Glutamatergic neuron (in vitro differentiated cells): ENCODE results near the gene ARHGAP42. TPM values are rescaled to one million over a fixed set of nuclear protein-coding genes. Genes with fewer than 3 reads are reported as not detected.

Source experiments
- DNase-seq: peaks from one replicate; pipeline ENCODE4 v3.0.0; 2022
- H3K27ac Mint-ChIP-seq: one replicate; pipeline ENCODE4 v1.8.0; 2020; ENCODE audit warnings: mild to moderate bottlenecking, mixed read lengths, inconsistent platforms; ENCODE audit not compliant: unreplicated experiment
- H3K27me3 Mint-ChIP-seq: one replicate; pipeline ENCODE4 v1.8.0; 2020; ENCODE audit warnings: mild to moderate bottlenecking, moderate library complexity, mixed read lengths, inconsistent platforms; ENCODE audit not compliant: unreplicated experiment
- H3K36me3 Mint-ChIP-seq: one replicate; pipeline ENCODE4 v1.8.0; 2020; ENCODE audit warnings: mild to moderate bottlenecking, mixed read lengths, inconsistent platforms; ENCODE audit not compliant: unreplicated experiment
- H3K4me1 Mint-ChIP-seq: one replicate; pipeline ENCODE4 v1.8.0; 2020; ENCODE audit warnings: mild to moderate bottlenecking, low read depth, mixed read lengths, inconsistent platforms; ENCODE audit not compliant: unreplicated experiment
- H3K4me3 Mint-ChIP-seq: one replicate; pipeline ENCODE4 v1.8.0; 2020; ENCODE audit warnings: mild to moderate bottlenecking, mixed read lengths, inconsistent platforms; ENCODE audit not compliant: unreplicated experiment
- H3K9me3 Mint-ChIP-seq: one replicate; pipeline ENCODE4 v1.8.0; 2020; ENCODE audit warnings: mild to moderate bottlenecking, moderate library complexity, mixed read lengths, inconsistent platforms; ENCODE audit not compliant: unreplicated experiment
- total RNA-seq: library from RNA; stranded (reverse); fragmentation: NEBNext Ultra II Directional; extraction: Animal tissue kit (Norgen Biotek cat#: 25700); gene quantifications from one replicate; pipeline ENCODE4 v1.2.1, GENCODE V29; 2021; ENCODE audit not compliant: unreplicated experiment
- TF ChIP-seq, protein P1 (sequence below): fragments of 200-600 bp; sonication (generic); IDR thresholded peaks from one replicate; pipeline ENCODE4 v1.5.0; 2021; ENCODE audit not compliant: partially characterized antibody, unreplicated experiment

Gene ARHGAP42
- total RNA-seq, 1 donor from 2014 or later, result 21.4 TPM

DNA sequence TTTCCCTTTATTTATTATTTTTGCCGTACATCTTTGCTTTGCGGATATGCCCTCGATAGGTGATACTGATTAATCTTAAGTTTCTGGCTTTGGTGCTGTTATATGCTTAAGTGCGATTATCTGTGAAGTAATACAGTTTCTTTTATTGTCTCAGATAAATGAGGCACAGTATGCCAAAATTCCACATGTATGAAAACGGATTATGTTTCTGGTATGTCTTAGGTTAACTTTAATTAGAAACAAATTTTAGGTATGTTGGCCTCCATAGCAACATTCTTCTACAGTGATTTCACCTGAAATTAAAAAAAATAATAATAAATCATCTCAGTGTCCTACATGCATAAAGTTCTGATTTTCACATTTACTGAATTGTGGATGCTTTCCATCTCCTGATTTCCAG, 119.2 kb downstream of the ARHGAP42 start:
- H3K9me3 Mint-ChIP-seq, result no peaks in the 10 kb centered on the region
- H3K36me3 Mint-ChIP-seq, result no peaks in the 10 kb centered on the region
- no peaks in the 10 kb centered on the region for H3K27me3 Mint-ChIP-seq
- H3K4me1 Mint-ChIP-seq, result no peaks in the 10 kb centered on the region
- TF ChIP-seq, protein P1, sequence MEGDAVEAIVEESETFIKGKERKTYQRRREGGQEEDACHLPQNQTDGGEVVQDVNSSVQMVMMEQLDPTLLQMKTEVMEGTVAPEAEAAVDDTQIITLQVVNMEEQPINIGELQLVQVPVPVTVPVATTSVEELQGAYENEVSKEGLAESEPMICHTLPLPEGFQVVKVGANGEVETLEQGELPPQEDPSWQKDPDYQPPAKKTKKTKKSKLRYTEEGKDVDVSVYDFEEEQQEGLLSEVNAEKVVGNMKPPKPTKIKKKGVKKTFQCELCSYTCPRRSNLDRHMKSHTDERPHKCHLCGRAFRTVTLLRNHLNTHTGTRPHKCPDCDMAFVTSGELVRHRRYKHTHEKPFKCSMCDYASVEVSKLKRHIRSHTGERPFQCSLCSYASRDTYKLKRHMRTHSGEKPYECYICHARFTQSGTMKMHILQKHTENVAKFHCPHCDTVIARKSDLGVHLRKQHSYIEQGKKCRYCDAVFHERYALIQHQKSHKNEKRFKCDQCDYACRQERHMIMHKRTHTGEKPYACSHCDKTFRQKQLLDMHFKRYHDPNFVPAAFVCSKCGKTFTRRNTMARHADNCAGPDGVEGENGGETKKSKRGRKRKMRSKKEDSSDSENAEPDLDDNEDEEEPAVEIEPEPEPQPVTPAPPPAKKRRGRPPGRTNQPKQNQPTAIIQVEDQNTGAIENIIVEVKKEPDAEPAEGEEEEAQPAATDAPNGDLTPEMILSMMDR, result no peak
- no peak overlapping the region for H3K27ac Mint-ChIP-seq
- no peak overlapping the region for H3K4me3 Mint-ChIP-seq
- no peak for DNase-seq

DNA sequence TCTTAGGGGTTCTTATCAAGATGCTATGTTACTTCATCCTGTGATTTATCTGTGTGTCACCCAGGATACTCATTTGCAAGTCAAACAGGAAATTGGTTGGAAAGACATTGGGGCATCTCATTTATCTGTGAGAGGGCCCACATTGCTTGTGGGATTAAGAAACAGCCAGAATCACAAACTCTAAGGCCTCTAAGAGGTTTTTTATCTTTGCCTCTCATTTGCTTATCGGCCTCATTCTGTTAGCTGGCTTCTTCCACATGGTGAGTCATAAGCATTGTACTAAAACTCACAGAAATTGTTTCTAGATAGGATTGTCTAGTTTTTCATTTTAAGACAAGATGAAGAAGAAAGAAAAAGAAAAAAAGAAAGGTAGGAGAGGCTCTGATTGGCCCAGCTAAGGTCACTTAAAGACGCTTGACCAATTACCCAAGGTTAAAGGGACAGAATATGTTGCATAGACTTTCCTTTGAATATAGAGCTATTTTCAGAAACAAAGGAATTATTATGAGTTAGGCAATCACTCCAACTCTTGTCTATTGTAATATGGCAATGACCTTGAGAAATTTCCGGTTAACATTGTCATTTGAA, 121.9 kb downstream of the ARHGAP42 start:
- TF ChIP-seq, protein P1, result no peak
- no peaks in the 10 kb centered on the region for H3K9me3 Mint-ChIP-seq
- H3K36me3 Mint-ChIP-seq, result no peaks in the 10 kb centered on the region
- no peaks in the 10 kb centered on the region for H3K4me1 Mint-ChIP-seq
- no peak overlapping the region for H3K27ac Mint-ChIP-seq
- H3K4me3 Mint-ChIP-seq, result no peak overlapping the region
- no peak for DNase-seq
- H3K27me3 Mint-ChIP-seq, result no peaks in the 10 kb centered on the region

DNA sequence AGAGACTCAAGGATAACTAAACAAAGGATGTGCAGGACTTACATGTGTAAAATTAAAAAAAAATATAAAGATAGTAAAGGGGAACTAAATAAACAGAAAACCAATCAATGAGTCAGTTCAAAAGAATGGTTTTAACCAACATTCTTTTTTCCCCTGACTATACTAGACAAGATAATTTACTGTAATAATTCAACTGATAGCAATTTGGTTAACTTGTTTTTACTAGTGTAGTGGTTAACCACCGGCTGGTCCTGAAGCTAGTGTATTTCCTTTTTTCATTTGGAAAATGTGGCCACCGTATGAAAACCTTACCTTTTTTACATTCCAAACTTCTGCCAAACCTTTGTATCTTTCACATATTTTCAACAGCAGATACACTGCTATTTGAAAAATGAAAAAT, 123.1 kb downstream of the ARHGAP42 start:
- no peak overlapping the region for H3K4me3 Mint-ChIP-seq
- TF ChIP-seq, protein P1, result no peak
- no peak for DNase-seq
- no peaks in the 10 kb centered on the region for H3K4me1 Mint-ChIP-seq
- H3K27me3 Mint-ChIP-seq, result no peaks in the 10 kb centered on the region
- no peaks in the 10 kb centered on the region for H3K9me3 Mint-ChIP-seq
- H3K36me3 Mint-ChIP-seq, result no peaks in the 10 kb centered on the region
- no peak overlapping the region for H3K27ac Mint-ChIP-seq

DNA sequence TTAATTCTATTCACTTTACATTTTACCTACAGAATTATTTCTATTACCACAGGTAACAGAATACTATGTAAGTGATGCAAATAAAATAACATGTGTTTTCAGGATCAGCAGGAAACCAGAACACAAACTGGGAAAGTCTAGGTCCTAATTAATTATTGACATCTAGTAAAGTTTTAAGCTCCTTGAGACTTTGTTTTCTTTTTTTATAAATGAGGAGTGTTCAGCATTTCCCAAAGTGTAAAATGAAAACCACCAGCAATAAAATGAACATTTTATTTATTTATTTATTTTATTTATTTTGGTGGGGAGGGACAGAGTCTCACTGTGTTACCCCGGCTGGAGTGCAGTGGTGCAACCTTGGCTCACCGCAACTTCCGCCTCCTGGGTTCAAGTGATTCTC, 123.6 kb downstream of the ARHGAP42 start:
- Mint-ChIP-seq H3K36me3 (no peaks in the 10 kb centered on the region), H3K4me1 (no peaks in the 10 kb centered on the region), H3K27ac (no peak overlapping the region), H3K27me3 (no peaks in the 10 kb centered on the region), H3K9me3 (no peaks in the 10 kb centered on the region), H3K4me3 (no peak overlapping the region)
- TF ChIP-seq, protein P1, result no peak
- no peak for DNase-seq

DNA sequence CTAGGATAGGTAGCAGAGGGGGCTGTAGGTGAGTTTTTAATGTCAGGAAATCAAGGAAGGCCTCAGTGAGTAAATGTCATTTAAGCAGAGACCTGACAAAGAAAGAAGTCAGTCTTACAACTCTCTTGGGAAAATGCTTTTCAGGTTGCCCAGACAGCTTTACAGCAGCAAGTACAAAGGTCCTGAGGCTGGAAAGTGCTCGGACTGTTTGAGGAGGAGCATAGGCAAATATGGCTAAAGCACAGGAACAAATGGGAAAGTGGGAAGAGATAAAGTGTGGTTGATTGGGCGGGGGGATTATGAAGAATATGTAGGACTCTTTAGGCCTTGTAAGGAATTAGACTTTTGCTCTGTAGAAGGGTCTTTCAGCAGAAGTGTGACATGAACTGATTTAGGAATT, 125.4 kb downstream of the ARHGAP42 start:
- no peak overlapping the region for H3K4me3 Mint-ChIP-seq
- no peaks in the 10 kb centered on the region for H3K9me3 Mint-ChIP-seq
- DNase-seq, result no peak
- no peaks in the 10 kb centered on the region for H3K4me1 Mint-ChIP-seq
- no peaks in the 10 kb centered on the region for H3K36me3 Mint-ChIP-seq
- TF ChIP-seq, protein P1, result no peak
- H3K27me3 Mint-ChIP-seq, result no peaks in the 10 kb centered on the region
- H3K27ac Mint-ChIP-seq, result no peak overlapping the region
